ENCODE measurements around the gene SLC46A2. TPM values are rescaled to one million over a fixed set of nuclear protein-coding genes. Genes with fewer than 3 reads are reported as not detected.

The SLC46A2 gene
- total and polyA plus RNA-seq, 4 donors: 0.11 to 0.54 (median 0.22) TPM

DNA sequence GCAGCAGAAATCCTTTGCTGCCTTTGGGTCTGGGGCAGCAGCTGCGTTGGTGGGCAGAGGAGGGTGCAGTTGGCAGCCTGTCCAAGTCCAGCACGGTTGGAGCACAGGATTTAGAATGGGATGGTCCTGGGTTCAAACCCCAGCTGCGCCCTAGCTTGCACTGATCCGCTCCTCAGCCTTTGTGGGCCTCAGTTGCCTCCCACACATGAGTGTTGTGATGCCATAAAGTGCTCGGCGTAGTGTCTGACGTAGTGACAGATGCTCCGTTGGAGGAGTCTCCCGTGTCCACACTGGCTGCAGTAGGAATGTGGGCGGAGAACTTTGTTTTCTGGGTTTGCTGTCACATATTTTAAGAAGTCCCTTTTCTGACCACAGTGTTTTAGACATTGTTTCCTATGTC lies 36.0 kb downstream of the SLC46A2 start:
- Histone ChIP-seq H3K36me3 (ENCODE audit: control insufficient read depth, insufficient read depth, low read length) (peaks cover 17% of the 10 kb centered on the region), H3K4me1 (ENCODE audit: control insufficient read depth, insufficient read depth, low read length) (peaks cover 5% of the 10 kb centered on the region), H3K27ac (ENCODE audit: low read depth, low read length) (no peak overlapping the region), H3K9me3 (ENCODE audit: control insufficient read depth, insufficient read depth, low read length) (no peaks in the 10 kb centered on the region), H3K4me3 (ENCODE audit: low read depth, low read length) (no peak overlapping the region), H3K27me3 (ENCODE audit: control insufficient read depth, insufficient read depth, low read length) (no peaks in the 10 kb centered on the region)
- no peak for DNase-seq (ENCODE audit: low read depth in 4 of 6, low spot score in 6 of 6)
- 78% methylated on average over 6 of the region's 10 CpGs for WGBS (ENCODE audit: insufficient coverage)

DNA sequence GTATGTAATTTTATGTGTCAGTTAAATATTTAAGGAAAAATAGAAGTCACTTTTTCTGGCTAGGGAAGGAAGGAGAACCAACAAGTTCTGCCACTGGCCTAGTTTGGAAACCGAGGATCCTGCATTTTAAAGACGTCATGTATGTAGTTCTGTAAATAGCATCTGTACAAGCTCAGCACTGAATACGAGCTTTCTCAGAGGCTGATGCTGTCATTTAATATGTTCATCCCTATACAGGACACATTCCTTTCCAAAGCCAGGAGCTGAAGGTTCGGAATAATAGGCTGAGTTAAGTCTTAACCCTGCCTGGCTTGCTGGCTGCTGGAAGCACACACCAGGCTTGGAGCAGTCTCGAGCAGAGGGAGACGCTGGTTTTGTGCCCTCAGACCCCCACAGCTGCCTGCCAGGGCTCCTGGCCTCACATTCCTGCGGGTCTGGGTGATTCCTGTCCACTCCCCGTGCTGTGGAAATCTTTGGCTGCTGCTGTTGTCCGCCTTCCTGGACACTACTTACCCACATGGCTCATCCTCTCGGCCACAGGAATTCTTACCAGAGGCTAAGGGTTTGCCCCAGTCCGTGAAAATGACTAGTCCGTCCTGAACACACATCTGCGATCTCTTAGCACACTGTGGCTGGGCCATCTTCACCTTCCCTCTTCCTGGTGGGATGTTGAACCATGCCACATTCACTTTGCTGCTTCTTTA lies 36.6 kb downstream of the SLC46A2 start:
- H3K4me3 ChIP-seq (ENCODE audit: low read depth, low read length): no peak overlapping the region
- H3K27me3 ChIP-seq (ENCODE audit: control insufficient read depth, insufficient read depth, low read length): no peaks in the 10 kb centered on the region
- H3K27ac ChIP-seq (ENCODE audit: low read depth, low read length): no peak overlapping the region
- H3K4me1 ChIP-seq (ENCODE audit: control insufficient read depth, insufficient read depth, low read length): peaks cover 5% of the 10 kb centered on the region
- no peaks in the 10 kb centered on the region for H3K9me3 ChIP-seq (ENCODE audit: control insufficient read depth, insufficient read depth, low read length)
- WGBS (ENCODE audit: insufficient coverage): 82% methylated on average over 10 of the region's 13 CpGs
- peaks cover 17% of the 10 kb centered on the region for H3K36me3 ChIP-seq (ENCODE audit: control insufficient read depth, insufficient read depth, low read length)
- DNase-seq (ENCODE audit: low read depth in 4 of 6, low spot score in 6 of 6): no peak

DNA sequence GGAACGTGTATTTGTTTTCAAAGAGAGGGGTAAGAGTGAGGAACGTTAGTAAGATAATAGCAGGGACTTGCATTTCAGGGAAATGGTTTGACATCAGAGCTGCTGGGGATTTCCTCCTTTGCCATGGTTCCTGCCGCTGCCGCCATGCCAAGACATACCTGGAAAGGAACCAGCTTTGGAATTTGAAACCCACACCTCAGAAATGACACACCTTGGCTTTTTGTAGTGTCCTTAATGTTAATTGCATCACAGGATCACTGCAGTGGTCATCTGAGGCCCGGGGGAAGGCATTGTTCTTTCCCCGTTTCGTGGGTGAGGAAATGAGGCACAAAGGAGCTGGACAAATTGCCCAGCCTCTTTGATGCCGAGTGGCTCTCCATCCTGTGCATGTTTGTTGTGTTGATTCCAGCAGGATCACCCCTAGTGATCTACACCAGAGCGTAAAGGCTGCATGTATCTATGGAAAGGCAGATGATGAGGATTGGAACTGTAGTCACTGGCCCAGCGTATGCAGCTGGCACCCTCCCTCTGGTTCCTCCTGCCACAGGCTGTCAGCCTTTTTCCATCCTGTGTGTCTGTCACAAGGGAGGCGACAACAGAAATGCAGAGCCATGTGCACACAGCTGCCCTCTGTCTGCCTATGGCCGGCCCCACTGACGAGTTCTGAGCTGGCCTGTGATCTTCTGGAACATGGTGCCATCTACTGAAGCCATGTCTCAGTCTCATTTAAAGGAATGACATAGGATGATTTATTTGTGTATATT lies 37.8 kb downstream of the SLC46A2 start:
- H3K4me3 ChIP-seq (ENCODE audit: low read depth, low read length): no peak overlapping the region
- no peaks in the 10 kb centered on the region for H3K27me3 ChIP-seq (ENCODE audit: control insufficient read depth, insufficient read depth, low read length)
- DNase-seq (ENCODE audit: low read depth in 4 of 6, low spot score in 6 of 6): peak in 1 of 6 donors; percentile 3
- H3K9me3 ChIP-seq (ENCODE audit: control insufficient read depth, insufficient read depth, low read length): no peaks in the 10 kb centered on the region
- 62% methylated on average over 8 of the region's 13 CpGs for WGBS (ENCODE audit: insufficient coverage)
- H3K4me1 ChIP-seq (ENCODE audit: control insufficient read depth, insufficient read depth, low read length): peaks cover 11% of the 10 kb centered on the region
- no peak overlapping the region for H3K27ac ChIP-seq (ENCODE audit: low read depth, low read length)
- peaks cover 17% of the 10 kb centered on the region for H3K36me3 ChIP-seq (ENCODE audit: control insufficient read depth, insufficient read depth, low read length)

DNA sequence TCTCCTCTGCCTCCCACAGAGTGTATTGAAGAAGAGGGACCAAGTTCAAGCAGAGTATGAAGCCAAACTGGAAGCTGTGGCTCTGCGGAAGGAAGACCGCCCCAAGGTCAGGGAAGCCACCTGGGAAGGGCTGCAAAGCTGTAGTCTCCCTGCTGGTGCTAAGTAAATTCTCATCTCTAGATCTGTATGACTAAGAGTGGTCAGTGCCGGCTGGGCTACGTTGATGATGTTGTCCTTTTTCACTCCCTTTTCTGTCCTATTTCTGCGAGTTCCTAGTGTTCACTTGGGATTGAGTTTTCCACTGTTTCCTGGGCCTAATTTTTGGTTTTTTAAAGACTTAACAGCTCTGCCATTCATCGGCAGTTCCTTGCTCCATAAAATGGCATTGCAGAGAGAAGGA lies 39.8 kb downstream of the SLC46A2 start:
- no peak overlapping the region for H3K27ac ChIP-seq (ENCODE audit: low read depth, low read length)
- no peaks in the 10 kb centered on the region for H3K27me3 ChIP-seq (ENCODE audit: control insufficient read depth, insufficient read depth, low read length)
- no peak overlapping the region for H3K4me3 ChIP-seq (ENCODE audit: low read depth, low read length)
- no peaks in the 10 kb centered on the region for H3K9me3 ChIP-seq (ENCODE audit: control insufficient read depth, insufficient read depth, low read length)
- 78% methylated on average over 5 of the region's 6 CpGs for WGBS (ENCODE audit: insufficient coverage)
- no peak for DNase-seq (ENCODE audit: low read depth in 4 of 6, low spot score in 6 of 6)
- H3K36me3 ChIP-seq (ENCODE audit: control insufficient read depth, insufficient read depth, low read length): peaks cover 12% of the 10 kb centered on the region
- H3K4me1 ChIP-seq (ENCODE audit: control insufficient read depth, insufficient read depth, low read length): peaks cover 11% of the 10 kb centered on the region

DNA sequence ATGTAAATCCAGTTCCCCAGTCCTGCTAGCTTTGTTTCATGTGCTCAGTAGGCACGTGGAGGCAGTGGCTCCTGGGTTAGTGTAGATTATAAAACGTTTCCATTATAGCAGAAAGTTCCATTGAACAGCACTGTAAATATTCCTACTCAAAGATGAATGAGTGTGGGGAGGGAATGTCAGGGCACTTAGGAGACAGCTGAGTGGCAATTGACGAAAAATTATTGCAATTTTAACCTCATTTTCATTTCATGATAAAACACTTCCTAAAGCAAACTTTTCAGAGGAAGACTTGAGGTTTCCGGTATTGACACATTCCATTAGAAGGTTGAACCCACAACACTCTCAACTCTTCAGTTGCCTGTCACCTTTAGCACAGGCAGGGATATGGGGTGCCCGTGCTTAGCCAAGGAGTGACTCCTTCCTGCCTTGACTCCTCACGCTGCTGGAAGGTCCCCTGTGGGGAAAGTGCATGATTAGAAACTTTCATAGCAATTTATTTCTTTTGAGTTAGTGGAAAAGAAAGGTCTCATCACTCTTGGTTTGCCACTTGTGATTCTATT lies 41.2 kb downstream of the SLC46A2 start:
- Histone ChIP-seq H3K36me3 (ENCODE audit: control insufficient read depth, insufficient read depth, low read length) (peaks cover 10% of the 10 kb centered on the region), H3K4me1 (ENCODE audit: control insufficient read depth, insufficient read depth, low read length) (peaks cover 11% of the 10 kb centered on the region), H3K27me3 (ENCODE audit: control insufficient read depth, insufficient read depth, low read length) (no peaks in the 10 kb centered on the region), H3K4me3 (ENCODE audit: low read depth, low read length) (no peak overlapping the region), H3K9me3 (ENCODE audit: control insufficient read depth, insufficient read depth, low read length) (no peaks in the 10 kb centered on the region), H3K27ac (ENCODE audit: low read depth, low read length) (no peak overlapping the region)
- no peak for DNase-seq (ENCODE audit: low read depth in 4 of 6, low spot score in 6 of 6)
- WGBS (ENCODE audit: insufficient coverage): 57% methylated on average over 1 of the region's 6 CpGs

DNA sequence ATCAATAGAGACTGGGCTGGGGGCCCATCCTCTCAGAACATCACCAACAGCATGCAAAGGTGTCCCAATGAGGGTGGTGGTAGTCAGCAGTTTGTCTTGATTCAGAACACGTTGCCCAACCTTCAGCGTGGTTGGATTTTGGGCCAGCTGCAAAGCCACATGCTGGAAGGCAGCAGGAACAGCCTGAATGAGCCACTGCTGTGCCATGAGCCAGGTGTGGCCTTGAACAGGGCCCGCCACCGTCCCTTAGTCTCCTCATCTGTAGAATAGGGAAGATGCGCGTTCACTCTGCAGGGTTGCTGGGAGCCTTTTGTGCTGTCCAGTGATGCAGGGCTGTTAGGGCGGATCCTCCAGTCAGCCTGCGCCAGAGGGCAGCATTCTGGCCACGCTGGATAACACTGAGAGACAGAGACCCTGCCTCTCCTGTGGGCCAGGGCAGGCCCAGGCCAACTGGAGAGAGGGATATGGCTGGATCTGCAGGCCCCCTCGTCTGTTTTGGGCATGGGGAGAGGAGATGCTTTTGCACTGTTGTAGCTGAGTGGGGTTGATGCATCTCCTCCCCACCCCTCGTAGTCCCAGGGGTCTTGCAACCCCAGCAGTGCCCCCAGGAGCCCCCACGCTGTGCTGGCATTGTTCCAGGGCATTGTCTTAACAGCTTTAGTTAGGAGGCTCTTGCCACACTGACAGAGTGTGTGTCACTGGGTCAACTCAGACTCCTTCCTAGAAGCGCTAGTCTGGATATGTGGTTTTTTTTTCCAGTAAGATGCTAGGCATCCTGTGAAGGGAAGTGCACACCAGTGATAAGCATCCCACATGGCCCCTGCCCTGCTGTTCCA lies 42.1 kb downstream of the SLC46A2 start:
- Histone ChIP-seq H3K4me3 (ENCODE audit: low read depth, low read length) (no peak overlapping the region), H3K27ac (ENCODE audit: low read depth, low read length) (no peak overlapping the region), H3K9me3 (ENCODE audit: control insufficient read depth, insufficient read depth, low read length) (no peaks in the 10 kb centered on the region), H3K27me3 (ENCODE audit: control insufficient read depth, insufficient read depth, low read length) (no peaks in the 10 kb centered on the region), H3K36me3 (ENCODE audit: control insufficient read depth, insufficient read depth, low read length) (peaks cover 5% of the 10 kb centered on the region), H3K4me1 (ENCODE audit: control insufficient read depth, insufficient read depth, low read length) (peaks cover 6% of the 10 kb centered on the region)
- WGBS (ENCODE audit: insufficient coverage): 74% methylated on average over 11 of the region's 13 CpGs
- peak in 1 of 6 donors; percentile 10 for DNase-seq (ENCODE audit: low read depth in 4 of 6, low spot score in 6 of 6)

DNA sequence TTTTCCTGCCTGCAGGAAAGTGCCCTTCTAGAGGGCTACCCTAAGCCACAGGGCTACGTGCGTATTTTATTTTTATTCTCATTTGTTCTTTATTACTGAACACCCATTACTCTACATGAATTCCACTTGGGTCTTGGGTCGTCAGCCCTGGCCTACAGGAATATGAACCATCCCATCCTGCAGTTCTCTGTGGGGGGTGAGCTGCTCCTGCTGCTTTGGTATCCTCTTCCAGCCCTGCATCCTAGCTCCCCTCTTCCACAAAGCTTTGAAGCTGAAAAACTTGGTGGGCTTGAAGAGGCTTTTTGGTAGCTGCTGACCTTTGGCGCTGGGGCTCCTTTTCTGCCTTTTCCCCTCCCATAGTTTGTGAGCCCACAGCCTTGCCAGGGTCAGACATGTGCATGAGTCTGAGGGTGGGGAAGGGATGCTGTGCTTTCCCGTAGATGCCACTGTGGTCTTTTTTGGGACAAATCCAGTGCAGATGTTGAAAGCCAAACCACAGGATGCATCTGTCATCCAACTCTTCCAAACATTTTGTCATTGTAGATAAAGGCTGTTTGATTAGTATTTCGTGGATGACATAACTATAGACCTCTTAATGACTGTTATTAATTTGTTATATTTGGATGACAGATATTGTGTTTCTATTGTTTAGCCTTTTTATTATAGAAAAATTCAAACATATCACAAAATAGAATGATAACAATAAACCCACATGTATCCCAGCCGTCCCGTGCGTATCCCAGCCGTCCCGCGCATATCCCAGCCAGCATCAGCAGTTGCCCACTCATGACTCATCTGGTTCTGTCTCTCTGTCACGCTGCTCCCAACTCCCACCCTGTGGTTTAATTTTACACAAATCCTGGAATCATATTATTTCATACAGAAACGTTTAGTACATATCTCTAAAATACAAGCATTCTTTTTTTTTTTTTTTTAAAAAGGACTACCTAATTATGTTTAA lies 43.9 kb downstream of the SLC46A2 start:
- DNase-seq (ENCODE audit: low read depth in 4 of 6, low spot score in 6 of 6): no peak
- Histone ChIP-seq H3K27me3 (ENCODE audit: control insufficient read depth, insufficient read depth, low read length) (no peaks in the 10 kb centered on the region), H3K27ac (ENCODE audit: low read depth, low read length) (no peak overlapping the region), H3K4me1 (ENCODE audit: control insufficient read depth, insufficient read depth, low read length) (peaks cover 11% of the 10 kb centered on the region), H3K36me3 (ENCODE audit: control insufficient read depth, insufficient read depth, low read length) (peaks cover 5% of the 10 kb centered on the region), H3K4me3 (ENCODE audit: low read depth, low read length) (no peak overlapping the region), H3K9me3 (ENCODE audit: control insufficient read depth, insufficient read depth, low read length) (no peaks in the 10 kb centered on the region)
- whole genome bisulfite sequencing (ENCODE audit: insufficient coverage): 88% methylated on average over 8 of the region's 14 CpGs

DNA sequence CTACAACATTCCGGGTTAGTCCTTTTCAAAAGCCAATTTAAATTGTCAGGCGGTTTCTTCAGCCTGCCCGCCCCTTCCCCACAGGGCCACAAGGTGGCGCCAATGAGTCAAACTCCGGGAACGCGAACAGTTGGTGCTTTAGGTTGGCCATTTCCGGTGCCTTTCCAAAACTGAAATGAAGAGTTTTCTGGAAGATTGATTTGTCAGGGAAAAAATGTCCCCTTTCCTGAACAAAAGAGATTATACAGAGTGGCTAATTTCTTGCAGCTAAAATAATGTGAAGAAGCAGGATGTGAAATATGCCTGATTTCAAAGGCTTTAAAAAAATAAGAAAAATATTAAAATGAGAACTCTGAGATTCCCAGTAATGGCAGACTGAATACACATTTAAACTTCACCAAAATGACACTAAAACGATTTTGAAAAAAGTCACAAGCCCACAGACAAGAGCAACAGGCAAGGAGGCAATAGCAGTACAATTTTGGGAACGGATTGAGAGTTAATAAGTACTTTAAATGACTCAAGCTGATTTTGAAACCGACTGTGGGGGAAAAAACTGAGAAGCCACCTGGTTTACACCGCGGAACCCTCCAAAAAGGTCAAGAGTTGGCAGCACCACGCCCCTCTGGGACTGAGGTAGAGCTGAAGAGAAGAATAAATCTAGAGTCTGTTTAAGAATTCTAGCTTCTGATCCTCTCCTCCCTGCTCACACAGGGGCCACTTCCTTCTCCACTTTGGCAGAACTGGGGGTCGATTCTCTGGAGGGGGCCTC lies 45.7 kb downstream of the SLC46A2 start:
- H3K36me3 ChIP-seq (ENCODE audit: control insufficient read depth, insufficient read depth, low read length): peaks cover 5% of the 10 kb centered on the region
- peak; percentile 22 to 86 (median 48) for DNase-seq (ENCODE audit: low read depth in 4 of 6, low spot score in 6 of 6)
- no peaks in the 10 kb centered on the region for H3K27me3 ChIP-seq (ENCODE audit: control insufficient read depth, insufficient read depth, low read length)
- 63% methylated on average over 6 of the region's 15 CpGs for WGBS (ENCODE audit: insufficient coverage)
- H3K4me1 ChIP-seq (ENCODE audit: control insufficient read depth, insufficient read depth, low read length): peaks cover 15% of the 10 kb centered on the region
- H3K4me3 ChIP-seq (ENCODE audit: low read depth, low read length): no peak overlapping the region
- no peaks in the 10 kb centered on the region for H3K9me3 ChIP-seq (ENCODE audit: control insufficient read depth, insufficient read depth, low read length)
- H3K27ac ChIP-seq (ENCODE audit: low read depth, low read length): no peak overlapping the region
